GM18517 (cell line): ENCODE measurements around the gene RBMS2.
A peak's percentile ranks its signal among the peaks of the same experiment; 100 is the strongest.

Source experiments
- ATAC-seq: cut with Tn5 transposase; IDR thresholded peaks from one replicate; pipeline ENCODE4 v1.9.1; 2021; ENCODE audit warnings: mild to moderate bottlenecking, moderate library complexity; ENCODE audit not compliant: unreplicated experiment

The RBMS2 gene

GRCh38 chr12:56629459-56630179 is 108.0 kb downstream of the RBMS2 start:
- ATAC-seq: no peak

GRCh38 chr12:56630180-56630632 is 108.6 kb downstream of the RBMS2 start, which contains the start of gene BAZ2A:
BAZ2A (minus strand) TSS chr12:56630326; CDS start chr12:56617530, 12,796 bp downstream.
- peak; percentile 45 for ATAC-seq

GRCh38 chr12:56631790-56632700 is 110.4 kb downstream of the RBMS2 start:
- ATAC-seq: no peak

GRCh38 chr12:56632701-56633467 is 111.3 kb downstream of the RBMS2 start:
- no peak for ATAC-seq

- ATAC-seq: no peak
These were observed 112.0 kb downstream of the RBMS2 start for GRCh38 chr12:56633468-56634241.

- no peak for ATAC-seq
These were observed 112.7 kb downstream of the RBMS2 start for GRCh38 chr12:56634242-56634836.

GRCh38 chr12:56634837-56635791 is 113.5 kb downstream of the RBMS2 start:
- ATAC-seq: peak; percentile 22

- ATAC-seq: peak; percentile 34
These were observed 114.4 kb downstream of the RBMS2 start for GRCh38 chr12:56635806-56636674.

- ATAC-seq: peak; percentile 54
These were observed 115.3 kb downstream of the RBMS2 start for GRCh38 chr12:56636675-56637540.

- ATAC-seq: no peak
These were observed 116.0 kb downstream of the RBMS2 start for GRCh38 chr12:56637621-56638020.

GRCh38 chr12:56641219-56641618 is 119.6 kb downstream of the RBMS2 start:
- ATAC-seq: no peak

GRCh38 chr12:56644654-56645053 is 123.0 kb downstream of the RBMS2 start:
- ATAC-seq: no peak

GRCh38 chr12:56645201-56645716 is 123.6 kb downstream of the RBMS2 start:
- ATAC-seq: no peak
